SK-MEL-5 (cell line): ENCODE data around the gene MOB3A. TPM values are rescaled to one million over a fixed set of nuclear protein-coding genes. Genes with fewer than 3 reads are reported as not detected.

Experiments
- DNase-seq: peaks from one replicate; pipeline ENCODE4 v3.0.0-alpha.2; 2016; ENCODE audit warnings: low read depth, low spot score
- in situ Hi-C: cut with HindIII; loops from 2 replicates; pipeline ENCODE4 v1.10.0; 2016; ENCODE audit warnings: low sequenced_read_pairs, high pct_unique_total_duplicates, low pct_unique_long_range_greater_than_20kb
- total RNA-seq: library from RNA; depleted of rRNA; stranded (reverse); fragments of >200 nt; shearing (Covaris generic); gene quantifications from 2 replicates; pipeline ENCODE4 v1.2.3, GENCODE V29; 2014

The MOB3A gene
- total RNA-seq, 1 experiment from 2014 or later, result 5.1 TPM

DNA sequence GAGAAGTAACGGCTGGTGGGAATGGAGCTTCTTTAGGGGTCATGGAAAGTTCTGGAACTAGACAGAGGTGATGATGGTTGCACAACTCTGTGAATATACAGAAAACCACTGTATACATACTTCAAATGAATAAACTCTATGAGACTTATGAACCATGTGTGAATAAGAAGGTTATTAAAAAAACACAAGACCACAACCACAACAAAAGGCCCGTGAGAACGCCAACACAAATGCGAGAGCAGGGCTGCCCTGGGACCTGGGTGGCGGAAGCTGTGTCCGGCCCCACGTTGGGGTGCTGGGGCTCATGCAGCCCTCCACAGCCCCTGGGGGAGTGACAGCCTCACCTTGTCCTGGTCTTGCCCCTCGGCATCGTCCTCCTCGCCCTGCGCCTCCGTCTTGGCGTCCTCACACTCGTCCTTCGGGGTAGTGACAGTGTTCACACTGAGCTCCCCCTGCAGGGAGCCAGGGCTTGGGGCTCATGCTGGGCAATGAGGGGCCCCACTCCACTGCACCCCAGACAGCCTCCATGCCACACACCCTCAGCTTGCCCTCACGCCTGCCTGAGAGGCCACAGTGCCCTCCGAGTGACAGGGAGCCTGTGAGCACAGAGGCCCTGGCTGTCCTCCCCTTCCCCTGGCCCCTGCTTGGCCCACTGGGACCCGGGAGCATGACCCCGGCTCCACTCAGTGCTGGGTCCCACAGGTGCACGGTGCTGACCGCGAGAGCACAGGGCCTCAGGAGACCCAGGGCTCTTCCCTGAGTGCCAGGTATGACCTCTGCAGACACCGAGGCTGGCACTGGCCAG is 16.6 kb upstream of the MOB3A start:
- in situ Hi-C loops, result no loop called here
- DNase-seq, result no peak

DNA sequence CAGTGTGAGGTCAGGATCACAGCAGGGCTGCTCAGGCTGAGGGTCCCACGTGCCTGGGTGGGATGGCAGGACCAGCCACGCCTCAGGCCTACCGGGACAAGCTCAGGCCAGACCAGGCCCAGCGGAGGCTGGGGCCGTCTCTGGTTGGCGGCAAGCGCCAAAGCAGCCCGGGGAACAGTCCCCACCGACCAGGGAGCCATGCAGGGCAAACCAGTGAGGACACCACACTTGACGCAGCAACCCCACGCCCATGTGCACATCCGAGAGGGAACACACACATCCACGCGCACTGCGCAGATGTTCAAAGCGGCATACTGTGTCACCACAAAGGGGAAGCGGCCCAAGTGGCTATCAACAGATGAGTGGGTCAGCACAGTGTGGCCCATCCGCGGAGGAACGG is 15.8 kb upstream of the MOB3A start:
- DNase-seq, result no peak
- in situ Hi-C loops, result no loop called here

DNA sequence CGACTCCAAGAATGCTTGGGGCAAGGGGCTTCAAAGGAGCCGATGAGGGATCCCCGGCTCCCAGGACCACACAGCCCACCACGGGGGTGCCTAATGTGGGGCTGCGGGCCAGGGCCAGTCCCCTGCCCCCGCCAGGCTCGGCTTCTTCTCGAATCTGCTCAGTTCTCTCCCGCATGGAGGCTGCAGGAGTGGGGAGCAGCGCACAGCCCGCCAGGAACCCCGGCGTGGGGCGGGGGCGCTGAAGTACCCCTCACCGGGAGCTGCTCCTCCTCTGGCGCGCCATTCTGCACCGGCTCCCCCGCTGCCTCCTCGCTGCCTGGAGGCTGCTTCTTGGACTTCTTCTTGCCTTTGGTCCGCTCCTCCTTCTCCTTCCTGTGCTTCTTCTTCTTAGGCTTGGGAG is 15.3 kb upstream of the MOB3A start:
- in situ Hi-C loops, result no loop called here

DNA sequence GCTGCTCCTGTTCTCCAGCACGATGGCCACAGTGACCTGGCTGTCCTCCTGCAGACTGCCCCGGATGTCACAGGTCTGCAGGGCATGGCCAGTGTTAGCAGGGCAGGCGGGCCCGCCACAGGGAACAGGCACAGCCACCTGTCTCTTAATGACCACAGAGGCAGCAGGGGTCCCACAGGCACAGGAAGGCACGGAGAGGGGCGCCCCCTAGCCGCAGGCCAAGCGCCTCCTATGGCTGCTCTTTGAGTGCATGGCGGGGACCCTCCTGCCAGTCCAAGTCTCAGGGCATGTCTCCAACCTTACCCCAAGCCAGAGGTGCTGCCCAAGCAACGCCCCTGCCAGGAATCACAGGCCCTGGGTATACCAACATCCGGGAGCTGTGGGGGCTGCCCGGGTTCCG is 14.7 kb upstream of the MOB3A start:
- in situ Hi-C loops, result no loop called here

More for the DNA sequence above, 15.3 kb upstream of the MOB3A start:
- DNase-seq, result no peak

DNA sequence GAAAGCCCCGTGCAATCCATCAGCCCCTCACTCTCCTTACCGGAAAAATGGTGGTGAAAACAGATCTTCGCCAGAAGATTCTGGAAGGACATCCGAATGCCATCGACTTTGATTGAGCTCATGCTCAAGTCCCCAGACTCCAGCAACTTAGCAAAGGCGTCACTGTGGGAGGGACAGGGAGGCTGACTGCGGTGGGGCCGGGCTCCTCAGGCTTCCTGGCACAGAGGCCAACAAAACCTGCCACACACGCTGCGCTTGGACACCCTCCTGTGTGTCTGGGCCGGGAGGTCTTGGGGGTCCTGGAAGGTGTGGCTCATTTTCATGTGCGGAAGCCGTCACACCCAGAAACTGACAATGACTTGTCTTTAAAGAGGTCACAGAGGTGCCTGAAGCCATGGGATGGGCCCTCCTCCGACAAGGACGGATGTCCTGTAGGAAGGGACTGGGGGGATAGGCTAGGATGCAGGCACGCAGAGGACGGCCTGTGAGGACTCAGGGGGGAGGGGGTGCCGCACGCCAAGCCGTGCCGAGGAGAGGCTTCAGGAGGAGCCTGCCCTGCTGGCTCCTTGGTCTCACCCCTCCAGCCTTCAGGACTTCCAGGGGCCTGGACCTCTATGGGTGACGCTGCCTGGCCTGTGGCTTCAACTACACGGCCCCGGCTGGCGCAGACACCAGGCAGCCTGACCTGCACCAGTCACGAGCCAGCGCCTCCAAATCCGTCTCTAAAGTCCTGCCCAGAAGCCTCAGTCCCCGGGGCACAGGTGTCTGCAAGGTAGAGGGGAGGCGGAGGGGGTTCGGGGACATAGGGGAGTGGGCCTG is 13.1 kb upstream of the MOB3A start:
- DNase-seq, result no peak

More for the DNA sequence above, 14.7 kb upstream of the MOB3A start:
- no peak for DNase-seq

DNA sequence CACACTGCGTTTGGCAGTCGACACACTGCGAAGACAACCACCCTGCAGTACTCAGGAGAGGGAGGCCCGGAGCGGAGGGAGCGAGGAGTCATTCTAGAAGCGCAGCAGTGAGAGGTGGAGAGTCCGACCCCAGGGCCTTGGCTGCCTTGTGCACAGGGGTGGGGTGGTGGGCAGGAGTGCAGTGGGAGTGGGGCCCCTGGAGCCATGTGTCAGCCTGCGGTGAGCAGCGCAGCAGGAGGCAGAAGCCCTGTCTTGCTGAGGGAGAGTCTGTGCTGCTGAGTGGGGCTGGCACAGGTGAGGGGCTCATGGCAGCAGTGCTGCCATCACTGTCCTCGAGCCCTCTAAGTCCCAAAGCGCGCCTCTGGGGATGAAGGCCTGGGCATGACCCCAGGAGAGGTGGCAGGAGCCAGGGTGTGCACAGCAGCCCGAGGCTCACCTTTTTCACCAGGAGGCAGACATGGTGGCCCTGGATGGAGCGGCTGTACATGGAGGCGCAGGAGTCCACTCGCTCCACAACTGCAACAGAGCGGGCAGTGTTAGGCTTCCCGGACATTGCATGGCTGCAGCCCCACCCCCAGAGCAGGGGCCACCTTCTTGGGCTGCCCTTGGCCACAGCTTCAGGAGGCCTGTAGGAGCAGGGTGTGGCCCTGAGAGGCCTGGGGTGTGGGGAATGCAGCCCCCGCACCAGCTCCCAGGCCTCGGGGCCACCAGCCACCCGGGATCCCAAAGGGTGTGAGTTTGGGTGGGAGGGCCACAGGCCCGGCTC is 12.3 kb upstream of the MOB3A start:
- in situ Hi-C loops, result no loop called here

More for the DNA sequence above, 13.1 kb upstream of the MOB3A start:
- in situ Hi-C loops, result no loop called here

DNA sequence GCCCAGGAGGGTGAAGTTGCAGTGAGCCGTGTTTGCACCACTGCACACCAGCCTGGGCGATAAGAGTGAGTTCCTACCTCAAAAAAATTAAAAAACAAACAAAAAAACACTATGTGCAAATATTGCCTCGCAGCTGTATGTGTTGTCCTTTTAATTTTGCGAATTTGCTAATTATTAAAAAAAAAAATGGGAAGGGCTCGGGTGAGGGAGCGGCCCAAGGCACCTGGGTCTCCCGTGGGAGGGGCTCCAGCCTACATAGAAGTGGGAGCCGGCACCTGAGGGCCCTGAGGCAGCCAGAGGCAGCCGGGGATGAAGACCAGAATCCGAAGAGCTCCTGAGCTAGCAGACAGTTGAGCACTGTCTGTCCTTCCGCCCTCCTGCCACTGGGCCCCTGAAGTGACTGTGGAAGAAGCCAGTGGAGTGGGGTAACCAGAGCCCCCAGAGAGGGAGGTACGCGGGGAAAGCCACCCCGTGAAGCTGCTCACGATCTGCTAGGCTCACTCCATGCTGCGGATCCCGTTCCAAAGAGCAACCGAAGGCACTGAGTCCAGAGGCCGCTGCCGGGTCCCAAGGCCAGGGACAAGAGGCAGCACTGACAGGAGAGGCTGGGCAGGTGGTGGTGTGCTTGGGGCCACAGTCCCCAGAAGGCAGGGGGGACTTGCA is 7.0 kb upstream of the MOB3A start:
- in situ Hi-C loops, result no loop called here

More for the DNA sequence above, 12.3 kb upstream of the MOB3A start:
- DNase-seq, result no peak

DNA sequence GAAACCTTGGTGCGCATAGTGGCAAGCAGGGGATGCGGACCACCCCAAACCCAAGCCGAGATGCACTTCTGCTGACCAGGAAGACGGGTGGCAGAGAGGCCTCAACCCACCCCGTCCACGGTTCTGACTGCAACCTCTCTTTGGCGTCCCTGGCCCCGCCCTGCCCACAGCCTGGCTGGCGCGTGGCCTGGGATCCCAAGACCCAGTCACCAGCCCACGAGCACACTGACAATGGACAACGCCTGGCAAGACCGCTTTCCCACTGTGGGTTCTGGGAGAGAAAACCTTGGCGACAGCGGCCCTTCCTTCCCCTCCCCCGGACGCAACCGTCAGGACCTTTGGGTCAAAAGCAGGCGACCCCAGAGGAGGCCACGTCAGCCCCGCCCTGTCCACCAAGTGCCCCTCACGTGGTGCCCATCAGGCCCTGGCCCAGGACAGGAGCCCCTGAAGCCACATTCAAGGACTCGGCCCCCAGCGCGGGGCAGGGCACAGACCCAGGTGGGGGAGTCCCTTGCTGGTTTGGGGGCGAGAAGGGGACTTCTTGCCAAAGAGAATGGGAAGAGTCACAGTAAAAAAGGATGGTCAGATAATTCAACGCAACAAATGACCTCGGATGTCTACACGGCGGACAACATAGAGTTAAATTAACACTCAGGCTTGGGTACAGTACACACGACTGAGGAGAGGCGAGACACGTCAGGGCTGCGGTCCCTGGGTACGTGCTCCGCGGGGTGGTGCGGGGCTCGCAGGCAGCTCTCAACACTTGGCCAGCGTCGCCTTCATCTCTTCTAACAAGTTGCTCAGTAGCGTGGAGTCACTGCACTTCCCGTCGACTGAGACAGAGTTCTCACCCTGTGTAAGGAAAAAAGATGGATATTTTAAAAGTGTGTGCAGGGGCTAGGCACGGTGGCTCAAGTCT is 5.5 kb upstream of the MOB3A start:
- DNase-seq, result no peak
- in situ Hi-C loops, result no loop called here

More for the DNA sequence above, 7.0 kb upstream of the MOB3A start:
- no peak for DNase-seq

DNA sequence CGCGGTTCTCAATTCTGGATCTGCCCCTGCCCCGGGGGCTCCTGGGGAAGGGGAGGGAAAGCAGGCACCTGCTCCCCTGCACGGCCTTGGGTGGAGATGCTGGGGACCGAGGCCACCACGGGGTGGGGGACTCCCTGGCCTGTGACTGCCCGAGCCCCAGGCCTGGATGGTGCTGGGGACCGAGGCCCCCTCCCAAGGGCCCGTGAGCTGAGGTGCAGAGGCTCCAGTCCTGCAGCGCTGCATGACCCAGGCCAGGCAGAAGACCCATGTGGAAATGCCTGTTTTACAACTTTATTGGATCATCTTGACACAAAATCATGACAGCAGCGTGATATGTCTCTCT is 4.6 kb upstream of the MOB3A start:
- no peak for DNase-seq
- in situ Hi-C loops, result no loop called here

DNA sequence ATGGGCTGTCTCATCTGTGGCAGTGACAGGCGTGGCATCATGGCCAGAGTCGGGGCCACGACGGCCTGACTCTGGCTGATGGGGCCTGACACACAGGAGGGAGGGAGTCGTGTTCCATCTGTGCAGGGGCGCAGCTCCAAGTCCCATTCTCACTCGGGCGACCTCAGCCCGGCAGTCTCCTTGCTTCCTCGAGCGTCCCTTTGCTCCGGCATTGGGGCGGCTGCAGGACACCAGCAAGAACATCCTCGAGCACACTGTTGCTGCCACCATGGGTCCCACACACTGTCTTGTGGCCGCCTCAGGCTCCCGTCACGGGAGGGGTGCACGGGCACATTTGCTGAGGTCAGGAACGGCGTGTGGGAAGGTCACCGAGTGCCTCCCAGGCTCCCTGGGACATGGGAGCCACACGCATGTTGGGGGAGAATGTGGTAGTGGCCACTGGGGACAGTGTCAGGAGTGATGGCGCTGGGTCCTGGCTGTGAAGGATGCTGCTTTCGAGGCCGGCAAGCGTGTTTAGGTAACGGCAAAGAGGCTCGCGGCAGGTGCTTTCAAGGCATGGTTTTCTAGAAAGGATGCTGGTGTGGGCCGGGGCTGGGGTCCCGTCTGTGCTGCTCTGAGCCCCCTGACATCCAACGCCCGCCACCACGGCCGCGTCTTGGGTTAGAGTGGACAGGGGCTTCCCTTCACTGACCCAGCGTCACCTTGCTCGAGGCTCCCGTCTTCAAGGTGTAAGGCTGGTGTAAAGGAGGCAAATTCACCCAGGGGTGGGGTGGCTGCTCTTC is 4.0 kb upstream of the MOB3A start:
- DNase-seq, result no peak
- in situ Hi-C loops, result no loop called here

DNA sequence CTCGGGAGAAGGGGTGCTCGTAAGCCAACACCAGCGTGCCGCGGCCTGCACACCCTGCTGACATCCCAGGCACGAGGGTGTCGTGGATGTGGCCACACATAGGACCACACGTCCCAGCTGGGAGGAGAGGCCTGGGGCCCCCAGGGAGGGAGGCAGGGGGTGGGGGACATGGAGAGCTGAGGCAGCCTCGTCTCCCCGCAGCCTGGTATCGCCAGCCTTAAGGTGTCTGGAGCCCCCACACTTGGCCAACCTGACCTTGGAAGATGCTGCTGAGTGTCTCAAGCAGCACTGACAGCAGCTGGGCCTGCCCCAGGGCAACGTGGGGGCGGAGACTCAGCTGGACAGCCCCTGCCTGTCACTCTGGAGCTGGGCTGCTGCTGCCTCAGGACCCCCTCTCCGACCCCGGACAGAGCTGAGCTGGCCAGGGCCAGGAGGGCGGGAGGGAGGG is 3.0 kb upstream of the MOB3A start:
- in situ Hi-C loops, result no loop called here

DNA sequence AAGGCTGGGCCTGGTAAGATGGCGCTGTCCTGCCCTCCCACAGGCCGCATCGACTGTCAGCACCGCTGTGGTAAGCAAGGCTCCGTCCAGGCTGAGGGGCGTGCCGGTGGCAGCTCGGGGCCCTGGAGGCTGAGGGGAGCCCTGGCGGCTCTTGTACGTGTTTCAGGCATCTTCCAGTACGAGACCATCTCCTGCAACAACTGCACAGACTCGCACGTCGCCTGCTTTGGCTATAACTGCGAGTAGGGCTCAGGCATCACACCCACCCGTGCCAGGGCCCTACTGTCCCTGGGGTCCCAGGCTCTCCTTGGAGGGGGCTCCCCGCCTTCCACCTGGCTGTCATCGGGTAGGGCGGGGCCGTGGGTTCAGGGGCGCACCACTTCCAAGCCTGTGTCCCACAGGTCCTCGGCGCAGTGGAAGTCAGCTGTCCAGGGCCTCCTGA is 1.8 kb upstream of the MOB3A start:
- DNase-seq, result no peak
- in situ Hi-C loops, result no loop called here

More for the DNA sequence above, 3.0 kb upstream of the MOB3A start:
- DNase-seq, result no peak

DNA sequence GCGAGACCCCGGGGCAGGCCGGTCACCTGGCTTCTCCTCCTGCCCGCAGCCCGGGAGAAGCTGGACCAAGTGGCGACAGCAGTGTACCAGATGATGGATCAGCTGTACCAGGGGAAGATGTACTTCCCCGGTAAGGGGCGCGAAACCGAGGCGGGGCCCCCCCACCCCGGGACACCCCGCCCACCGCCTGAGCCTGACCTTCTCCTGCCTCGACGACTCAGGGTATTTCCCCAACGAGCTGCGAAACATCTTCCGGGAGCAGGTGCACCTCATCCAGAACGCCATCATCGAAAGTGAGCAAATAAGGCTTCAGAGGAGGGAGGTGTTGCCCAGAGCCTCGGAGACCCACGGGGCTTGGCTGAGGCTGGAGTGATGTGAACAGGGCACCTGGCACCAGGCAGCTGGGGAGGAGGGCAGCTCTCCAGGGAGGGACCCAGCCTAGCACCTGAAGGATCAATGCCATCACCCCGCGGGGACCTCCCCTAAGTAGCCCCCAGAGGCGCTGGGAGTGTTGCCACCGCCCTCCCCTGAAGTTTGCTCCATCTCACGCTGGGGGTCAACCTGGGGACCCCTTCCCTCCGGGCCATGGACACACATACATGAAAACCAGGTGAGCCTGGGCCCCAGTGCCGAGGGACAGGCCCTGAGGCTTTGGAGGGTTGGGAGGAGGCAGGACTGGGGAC is 1.2 kb upstream of the MOB3A start:
- DNase-seq, result no peak
- in situ Hi-C loops, result no loop called here

DNA sequence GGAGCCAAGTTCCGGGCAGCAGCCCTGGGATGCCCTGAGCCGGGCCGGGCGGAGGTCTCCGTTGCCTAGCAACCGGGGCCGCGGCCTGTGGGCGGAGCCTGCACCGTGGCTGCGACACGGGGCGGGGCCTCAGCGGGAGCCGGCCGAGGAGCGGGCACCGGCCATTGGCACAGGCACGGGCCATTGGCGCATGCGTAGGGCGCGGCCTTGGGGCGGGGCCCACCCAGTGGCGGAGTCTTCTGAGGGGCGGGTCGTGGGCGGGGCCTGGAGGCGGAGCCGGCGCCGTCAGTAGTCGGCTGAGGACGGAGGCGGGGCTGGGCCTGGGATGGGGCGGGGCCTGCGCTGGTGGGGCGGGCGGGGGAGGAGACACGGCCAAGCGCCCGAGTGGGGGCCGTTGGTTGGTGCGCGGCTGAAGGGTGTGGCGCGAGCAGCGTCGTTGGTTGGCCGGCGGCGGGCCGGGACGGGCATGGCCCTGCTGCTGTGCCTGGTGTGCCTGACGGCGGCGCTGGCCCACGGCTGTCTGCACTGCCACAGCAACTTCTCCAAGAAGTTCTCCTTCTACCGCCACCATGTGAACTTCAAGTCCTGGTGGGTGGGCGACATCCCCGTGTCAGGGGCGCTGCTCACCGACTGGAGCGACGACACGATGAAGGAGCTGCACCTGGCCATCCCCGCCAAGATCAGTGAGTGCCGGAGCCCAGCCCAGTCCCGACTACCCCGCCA is 515 bp upstream of the MOB3A start, which contains the start of gene IZUMO4:
TSS of gene IZUMO4 (plus strand) at position 436 of the 723 bp plus-strand sequence. CDS start at position 467, 31 bp downstream.
- in situ Hi-C loops, result no loop called here
- DNase-seq, result peak; percentile 93
